ENCODE measurements around the gene HOXA1.
"Not testable (repeated sequence)": the region's sequence is repeated elsewhere in the genome, so short reads cannot be mapped to it uniquely, and the experiment has no call there.

The HOXA1 gene

DNA sequence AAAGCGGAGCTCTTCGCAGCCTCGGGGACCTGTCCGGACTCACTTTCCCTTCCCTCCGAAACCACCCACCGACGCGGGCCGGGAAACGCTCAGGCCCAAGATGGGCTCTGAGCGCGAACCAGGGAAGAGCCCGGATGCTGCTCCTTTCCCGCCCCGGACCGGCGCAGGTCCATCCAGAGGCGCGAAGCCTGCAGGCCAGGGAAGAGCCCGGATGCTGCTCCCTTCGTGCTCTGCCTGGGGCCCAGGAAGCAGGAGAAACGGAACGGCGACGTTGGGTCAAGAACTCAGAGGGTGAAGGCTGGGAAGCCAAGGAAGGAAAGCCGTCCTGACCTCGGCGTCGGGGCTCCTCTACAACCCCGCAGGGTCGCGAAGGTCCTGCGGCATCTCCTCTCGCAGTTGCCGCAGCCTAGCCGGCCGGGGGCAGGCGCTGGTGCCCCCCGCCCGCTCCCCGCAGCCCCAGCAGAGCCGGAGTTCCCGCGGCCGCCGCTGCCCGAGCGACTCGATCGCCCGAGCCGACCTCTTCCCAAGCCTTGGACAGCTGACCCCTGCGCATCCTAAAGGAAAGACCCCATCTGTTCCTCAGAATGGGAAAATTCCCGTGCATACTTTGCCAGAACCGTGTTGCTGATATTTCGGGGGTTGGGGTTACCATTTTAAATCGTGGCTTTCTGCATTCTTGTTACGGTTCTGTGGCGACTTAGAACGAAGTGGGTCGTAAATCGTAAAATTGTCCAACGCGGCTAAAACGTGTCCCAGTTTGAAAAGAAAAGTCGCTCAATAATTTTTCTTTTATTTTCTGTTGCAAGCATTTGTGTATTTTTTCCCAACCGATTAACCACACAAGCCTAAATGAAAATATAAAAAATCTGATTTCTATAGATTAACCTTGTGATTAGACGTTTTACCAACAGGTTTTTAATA, 7.5 kb downstream of the HOXA1 start:
- DNase-seq = no peak

GRCh38 chr7:27083646-27084045, 12.2 kb downstream of the HOXA1 start:
- no peak for DNase-seq

- no peak for DNase-seq
Measured at GRCh38 chr7:27082171-27082570, 13.6 kb downstream of the HOXA1 start.

- no peak for DNase-seq
Measured at GRCh38 chr7:27080844-27081436, 14.9 kb downstream of the HOXA1 start.

GRCh38 chr7:27079234-27079975, 16.4 kb downstream of the HOXA1 start:
- DNase-seq = no peak

- DNase-seq = no peak
Measured at GRCh38 chr7:27078616-27079233, 17.1 kb downstream of the HOXA1 start.

- no peak for DNase-seq
Measured at GRCh38 chr7:27073076-27073475, 22.7 kb downstream of the HOXA1 start.

DNA sequence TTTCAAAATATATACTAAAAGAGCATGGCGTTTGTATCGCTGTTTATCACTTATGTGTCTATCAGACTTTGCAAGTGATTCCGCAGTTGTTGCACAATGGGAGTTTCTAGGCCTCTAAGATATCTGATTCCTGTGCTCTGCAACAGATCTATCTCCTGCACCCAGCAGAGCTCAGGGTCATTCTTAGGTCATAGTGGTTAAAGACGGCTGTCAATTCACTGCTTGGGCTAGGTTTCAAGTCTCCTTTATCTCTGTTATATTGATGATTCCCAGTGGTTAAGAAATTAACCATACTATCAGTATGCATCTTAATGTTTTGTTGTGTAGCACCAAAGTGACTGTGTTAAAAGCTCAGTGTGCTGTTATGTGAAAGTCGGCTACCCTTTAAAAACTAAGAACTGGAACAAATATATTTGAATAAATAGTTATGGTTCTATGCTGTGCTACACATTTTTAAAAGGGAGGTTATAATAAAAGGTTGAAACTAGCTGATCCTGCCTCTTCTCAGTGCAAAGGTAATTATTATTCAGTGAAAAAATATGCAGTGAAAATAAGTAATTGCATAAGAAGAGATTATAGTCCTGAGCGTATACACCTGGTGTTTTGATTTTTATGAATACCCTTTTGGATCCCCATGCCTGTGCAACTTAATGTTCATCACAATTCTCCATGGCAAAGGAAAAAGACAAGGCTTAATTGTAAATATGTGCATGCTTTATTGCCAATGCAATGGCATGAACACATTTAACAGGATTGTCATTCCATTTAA, 24.0 kb downstream of the HOXA1 start:
- no peak for DNase-seq

- DNase-seq = no peak
Measured at GRCh38 chr7:27068259-27068658, 27.5 kb downstream of the HOXA1 start.

DNA sequence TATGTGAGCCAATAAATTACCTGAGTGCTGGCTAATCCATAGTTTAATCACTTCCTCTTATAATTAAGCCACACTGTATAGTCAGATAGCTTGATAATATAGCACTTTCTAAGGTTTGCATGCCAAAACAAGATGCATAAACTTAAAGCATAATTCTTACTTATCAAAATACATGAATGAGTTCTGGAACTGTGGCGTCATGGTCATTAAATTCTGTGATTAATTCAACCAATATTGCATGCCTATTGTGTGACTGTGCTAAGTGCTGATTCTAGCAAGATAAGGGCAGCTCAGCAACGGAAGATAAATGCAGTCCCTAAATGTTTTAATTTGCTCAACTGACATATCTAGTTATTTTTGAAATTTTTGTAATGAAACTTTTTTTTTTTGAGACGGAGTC, 29.7 kb downstream of the HOXA1 start:
- DNase-seq = no peak

DNA sequence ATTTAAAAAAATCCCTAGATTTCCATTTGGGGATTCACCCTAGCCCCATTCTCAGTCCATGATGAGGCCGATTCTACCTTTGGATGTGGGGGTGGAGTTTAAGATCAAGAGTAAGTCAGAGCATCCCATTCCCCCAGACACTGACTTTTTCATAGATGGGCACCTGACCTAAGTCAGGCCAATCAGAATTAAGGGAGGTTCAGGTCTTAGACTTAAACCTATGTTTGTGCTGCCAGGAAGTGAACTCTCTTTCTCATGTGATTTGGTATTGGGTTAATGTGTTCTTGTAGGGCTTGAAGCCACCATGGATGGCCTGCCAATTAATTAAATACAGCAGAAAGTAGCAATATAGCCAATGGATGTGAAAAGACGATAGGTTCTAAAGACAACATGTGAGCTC, 30.1 kb downstream of the HOXA1 start:
- no peak for DNase-seq

DNA sequence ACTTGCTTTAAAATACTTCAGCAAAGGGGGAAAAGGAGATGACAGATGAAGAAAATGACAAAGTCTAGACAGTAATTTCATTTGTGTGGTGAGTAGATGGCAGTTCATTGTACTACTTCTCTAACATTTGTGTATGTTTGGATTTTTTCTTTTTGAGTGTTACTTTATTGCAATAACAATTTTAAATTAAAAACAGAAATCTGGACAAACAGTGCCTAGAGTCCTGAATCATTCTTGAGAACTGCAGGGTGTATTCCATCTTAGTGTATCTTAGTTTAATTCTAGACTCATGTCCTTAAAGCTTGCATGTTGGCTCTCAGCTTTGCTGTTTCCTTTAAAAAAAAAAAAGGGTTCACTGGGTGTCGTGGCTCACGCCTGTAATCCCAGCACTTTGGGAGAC, 31.1 kb downstream of the HOXA1 start:
- no peak for DNase-seq

DNA sequence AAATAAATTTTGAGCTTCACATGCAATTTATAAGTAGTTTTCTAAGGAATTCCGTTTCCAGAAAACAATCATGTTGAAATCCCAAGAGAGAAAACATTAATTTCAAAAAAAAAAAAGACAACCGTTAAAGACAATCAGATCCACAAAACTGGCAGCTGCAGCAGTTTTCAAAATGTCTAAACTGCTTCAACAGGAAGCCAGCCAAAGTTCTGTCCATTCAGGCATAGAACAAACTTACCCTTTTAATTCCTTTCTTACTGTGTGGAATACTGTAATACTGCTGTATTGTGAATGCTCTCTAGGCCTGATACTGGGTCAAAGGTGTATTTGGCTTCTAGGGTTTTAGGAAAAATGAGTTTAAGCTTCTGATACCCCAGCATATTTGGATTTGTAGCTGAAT, 31.6 kb downstream of the HOXA1 start:
- DNase-seq = no peak

- no peak for DNase-seq
Measured at GRCh38 chr7:27062946-27063345, 32.9 kb downstream of the HOXA1 start.

DNA sequence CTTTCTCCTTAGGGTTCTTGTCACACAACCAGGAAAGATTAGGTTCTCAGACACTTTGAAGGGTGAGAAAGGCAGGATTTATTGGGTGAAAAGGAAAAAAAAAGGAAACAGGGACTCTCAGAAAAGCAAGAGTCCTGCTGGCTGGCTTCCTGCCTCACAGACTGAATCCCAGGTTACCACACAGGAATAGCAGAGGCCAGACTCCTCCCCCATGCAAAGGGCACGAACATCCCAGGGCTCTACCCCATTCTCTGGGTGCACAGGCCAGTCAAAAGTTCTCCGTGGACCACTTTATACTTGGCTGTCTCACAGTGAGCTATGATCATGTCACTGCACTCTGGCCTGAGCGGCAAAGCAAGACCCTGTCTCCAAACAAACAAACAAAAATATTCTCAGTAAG, 42.6 kb downstream of the HOXA1 start:
- no peak for DNase-seq

- DNase-seq = no peak
Measured at GRCh38 chr7:27051451-27051850, 44.3 kb downstream of the HOXA1 start.

GRCh38 chr7:27048438-27048837, 47.4 kb downstream of the HOXA1 start:
- no peak for DNase-seq

DNA sequence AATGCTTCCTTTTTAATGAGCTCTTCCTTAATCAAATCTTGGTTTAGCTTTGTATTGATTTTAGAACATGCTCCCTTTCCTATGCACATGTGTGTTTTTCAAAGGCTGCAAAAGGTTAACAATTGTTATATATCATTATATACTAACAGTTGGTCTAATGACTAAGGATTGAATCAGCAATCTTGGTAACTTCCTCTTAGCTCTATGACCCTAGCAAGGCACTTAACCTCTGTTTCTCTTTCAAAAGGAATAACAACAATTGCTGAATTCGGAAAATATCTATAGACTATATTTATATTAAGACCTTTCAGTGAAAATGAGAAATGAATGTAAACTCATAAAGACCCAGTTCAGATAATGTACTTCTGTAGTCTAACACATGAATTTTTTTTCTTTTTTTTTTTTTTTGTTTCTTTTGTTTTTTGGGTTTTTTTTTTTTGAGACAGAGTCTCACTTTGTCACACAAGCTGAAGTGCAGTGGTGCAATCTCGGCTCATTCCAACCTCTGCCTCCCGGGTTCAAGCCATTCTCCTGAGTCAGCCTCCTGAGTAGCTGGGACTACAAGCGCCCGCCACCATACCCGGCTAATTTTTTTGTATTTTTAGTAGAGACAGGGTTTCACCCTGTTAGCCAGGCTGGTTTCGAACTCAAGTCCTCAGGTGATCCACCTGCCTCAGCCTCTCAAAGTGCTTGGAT, 48.8 kb downstream of the HOXA1 start:
- no peak for DNase-seq

GRCh38 chr7:27045972-27046371, 49.8 kb downstream of the HOXA1 start:
- DNase-seq = not testable (repeated sequence)

GRCh38 chr7:27045066-27045465, 50.7 kb downstream of the HOXA1 start:
- not testable (repeated sequence) for DNase-seq
